AML-193 (cell line): ENCODE results near the gene SLC5A10.

Experiments
- DNase-seq, 2 experiments: peaks; one replicate each; lab custom pipeline; 2025; lab: John Stamatoyannopoulos, UW

The SLC5A10 gene

GRCh38 chr17:18964550-18964949, 12.6 kb downstream of the SLC5A10 start:
- no peak for DNase-seq

GRCh38 chr17:18965530-18966236, 13.7 kb downstream of the SLC5A10 start:
- no peak for DNase-seq

DNA sequence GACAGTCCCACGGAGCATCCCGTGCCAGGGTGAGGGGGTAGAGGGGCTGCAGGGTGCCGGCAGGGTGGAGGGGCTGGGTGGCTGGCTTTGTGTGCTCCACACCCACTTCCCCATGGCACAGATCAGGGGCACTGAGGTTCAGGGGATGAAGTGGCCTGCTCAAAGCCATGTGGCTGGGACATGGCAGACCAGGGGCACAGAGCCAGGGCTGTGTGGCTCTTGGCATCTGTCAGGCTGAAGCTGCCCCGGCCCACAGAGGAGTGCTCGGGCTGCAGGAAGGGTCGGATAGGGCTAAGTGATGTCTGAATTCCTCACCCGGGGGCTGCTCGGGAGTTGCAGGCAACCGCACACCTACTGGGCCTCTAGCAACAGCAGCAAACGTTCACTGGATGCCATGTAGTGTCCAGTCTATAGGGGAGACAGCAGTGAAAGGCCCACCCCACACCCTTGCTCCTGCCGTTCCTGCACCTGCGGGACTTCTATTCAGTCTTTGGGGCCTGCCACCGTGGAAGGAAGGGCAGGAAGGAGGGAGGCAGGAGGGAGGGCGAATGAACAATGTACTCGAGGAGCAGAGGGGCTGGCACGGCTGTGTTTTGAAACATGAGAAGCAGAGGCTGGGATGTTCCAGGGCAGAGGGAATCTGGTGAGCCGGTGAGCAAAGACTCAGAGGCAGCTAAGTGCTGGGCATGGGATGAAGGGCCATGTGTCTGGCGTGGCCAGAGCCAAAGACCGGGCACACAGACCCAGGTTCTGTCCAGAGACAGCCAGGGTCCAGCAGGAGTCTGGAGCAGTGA, 15.1 kb downstream of the SLC5A10 start:
- no peak for DNase-seq

DNA sequence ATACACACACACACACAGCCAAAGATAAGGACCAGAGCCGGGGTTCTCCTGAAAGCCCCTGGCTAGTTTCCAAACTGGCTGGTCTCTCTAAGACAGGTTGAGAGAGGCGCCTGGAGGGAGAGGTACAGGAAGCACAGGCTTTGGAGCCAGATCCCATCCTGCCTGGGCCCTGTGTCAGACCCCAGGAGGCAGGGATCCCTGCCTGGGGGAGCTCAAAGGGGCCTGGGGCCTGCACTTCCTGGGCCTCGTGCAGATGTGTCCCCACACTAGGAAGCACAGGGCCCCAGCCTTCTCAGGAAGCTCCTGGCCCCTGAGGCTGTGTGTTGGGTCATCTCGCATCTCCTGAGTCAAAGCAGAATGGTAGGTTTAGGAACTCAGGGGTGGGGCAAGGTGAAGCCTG, 16.0 kb downstream of the SLC5A10 start:
- no peak for DNase-seq

GRCh38 chr17:18968345-18968744, 16.4 kb downstream of the SLC5A10 start:
- DNase-seq = no peak

GRCh38 chr17:18968945-18969887, 17.3 kb downstream of the SLC5A10 start:
- DNase-seq = no peak

DNA sequence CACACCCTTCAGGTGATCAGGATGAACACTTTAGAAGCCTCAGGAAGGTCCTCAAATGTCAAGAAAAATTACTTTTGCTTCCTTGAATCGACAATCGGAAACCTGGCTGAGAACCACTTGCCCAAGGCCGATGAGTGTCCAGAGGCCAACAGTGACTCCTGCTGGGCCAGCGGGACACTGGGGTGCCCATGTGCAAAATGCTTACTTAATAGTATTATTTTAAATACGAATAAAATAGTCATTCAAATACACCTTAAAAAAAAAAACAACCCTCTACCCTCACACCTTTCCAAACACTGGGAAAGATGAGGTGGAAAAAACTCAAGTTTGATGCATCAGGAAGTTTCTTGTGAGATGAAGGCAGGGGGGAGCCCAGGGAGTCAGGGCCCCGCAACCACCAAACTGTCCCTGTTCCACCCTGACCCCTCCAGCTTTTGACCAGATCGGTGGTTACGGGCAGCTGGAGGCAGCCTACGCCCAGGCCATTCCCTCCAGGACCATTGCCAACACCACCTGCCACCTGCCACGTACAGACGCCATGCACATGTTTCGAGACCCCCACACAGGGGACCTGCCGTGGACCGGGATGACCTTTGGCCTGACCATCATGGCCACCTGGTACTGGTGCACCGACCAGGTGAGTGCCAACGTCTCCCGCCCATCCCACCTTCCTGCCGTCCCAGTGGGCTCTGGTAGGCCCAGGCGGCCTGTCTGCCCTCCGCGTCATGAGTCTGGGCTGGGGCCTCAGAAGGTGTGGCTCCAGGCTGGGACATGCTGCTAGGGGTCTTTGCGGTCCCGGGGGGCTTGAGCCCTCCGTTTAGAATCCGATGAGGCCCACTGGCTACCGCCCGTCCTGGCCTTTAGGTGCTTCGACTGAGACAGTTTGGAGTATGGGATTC, 18.9 kb downstream of the SLC5A10 start:
- no peak for DNase-seq

DNA sequence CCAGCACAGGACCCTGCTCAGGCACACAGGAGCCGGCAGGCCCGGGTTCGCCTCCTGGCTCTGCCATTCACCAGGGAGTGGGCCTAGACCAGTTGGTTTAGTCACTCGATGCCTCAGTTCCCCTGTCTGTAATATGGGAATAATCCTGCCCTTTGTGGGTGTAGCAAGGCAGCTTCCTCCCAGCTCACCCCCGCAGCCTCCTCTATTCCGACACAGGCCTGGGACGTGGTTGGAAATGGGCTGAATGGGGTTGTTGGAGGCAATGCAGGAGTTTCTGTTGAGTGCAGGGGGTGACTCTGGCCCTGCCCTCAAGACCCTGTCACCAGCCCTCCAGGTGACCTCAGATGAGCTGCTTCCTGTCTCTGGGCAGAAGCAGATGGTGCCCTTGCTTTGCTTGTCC, 19.8 kb downstream of the SLC5A10 start:
- no peak for DNase-seq

DNA sequence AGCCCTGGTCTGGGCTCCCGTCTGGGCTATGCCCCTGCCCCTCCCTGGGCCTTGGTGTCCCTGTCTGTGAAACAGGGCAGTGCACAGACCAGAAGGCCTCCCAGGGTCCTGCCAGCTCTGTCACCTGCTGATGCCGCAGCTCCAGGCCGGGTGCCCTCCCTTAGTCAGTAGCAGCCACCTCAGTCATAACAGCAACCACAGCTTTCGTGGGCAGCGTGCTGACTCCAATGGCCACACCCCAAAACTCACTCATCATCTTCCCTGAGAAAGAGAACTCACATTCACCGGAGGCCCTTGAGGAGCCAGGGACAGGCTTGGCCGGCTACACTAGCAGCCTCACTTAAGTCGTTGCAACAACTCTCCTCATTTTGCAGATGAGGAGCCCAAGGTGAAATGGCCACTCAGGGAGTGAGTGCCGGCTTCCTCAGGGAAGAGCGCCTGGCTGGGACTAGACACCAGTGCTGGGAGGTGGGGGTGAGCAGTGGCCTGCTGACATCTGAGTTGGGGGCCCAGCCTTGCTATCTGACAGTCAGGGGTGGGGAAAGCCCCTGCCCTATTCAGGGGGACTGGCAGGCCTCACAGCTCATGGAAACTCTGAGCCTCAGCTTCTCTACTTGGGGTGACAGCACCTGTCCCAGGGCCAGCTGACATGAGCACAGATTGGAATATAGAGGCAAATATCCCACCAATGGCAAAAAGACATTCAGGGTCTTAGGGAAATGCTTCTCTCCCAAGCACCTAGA, 22.6 kb downstream of the SLC5A10 start:
- DNase-seq = no peak

DNA sequence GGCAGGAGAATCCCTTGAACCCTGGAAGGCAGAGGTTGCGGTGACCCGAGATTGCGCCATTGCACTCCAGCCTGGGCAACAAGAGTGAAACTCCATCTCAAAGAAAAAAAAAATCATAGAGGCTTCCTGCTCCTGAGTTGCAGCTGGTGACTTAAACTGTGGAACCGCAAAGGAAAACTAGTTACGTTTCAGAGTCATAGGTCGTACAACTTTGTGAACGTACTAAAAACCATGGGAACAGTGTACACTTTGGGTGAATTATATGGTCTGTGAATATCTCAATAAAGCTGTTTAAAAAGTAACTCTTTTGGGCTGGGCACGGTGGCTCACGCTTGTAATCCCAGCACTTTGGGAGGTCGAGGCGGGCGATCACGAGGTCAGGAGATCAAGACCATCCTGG, 23.6 kb downstream of the SLC5A10 start:
- no peak for DNase-seq

GRCh38 chr17:18976201-18976600, 24.2 kb downstream of the SLC5A10 start:
- no peak for DNase-seq

DNA sequence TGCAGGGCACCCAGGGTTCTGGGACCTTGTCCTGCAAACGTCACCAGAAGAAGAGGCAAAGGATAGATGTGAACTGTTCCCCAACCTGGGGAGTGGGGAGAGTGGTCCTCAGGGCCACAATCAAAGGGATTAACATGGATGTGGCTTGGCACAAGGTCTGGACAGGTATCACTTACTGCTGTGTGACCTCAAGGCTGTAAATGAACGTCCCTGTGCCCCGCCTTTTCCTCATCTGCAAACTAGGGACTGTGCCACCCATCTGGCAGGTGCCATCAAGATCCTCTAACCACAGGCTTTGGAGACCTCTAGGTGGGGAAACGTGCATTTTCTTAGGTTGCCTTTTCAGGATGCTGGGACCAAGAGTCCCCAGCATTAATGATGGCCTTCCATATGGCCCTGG, 25.1 kb downstream of the SLC5A10 start:
- no peak for DNase-seq

- DNase-seq = no peak
These were observed 25.7 kb downstream of the SLC5A10 start for GRCh38 chr17:18977646-18978045.

GRCh38 chr17:18978050-18978449, 26.1 kb downstream of the SLC5A10 start:
- DNase-seq = no peak

DNA sequence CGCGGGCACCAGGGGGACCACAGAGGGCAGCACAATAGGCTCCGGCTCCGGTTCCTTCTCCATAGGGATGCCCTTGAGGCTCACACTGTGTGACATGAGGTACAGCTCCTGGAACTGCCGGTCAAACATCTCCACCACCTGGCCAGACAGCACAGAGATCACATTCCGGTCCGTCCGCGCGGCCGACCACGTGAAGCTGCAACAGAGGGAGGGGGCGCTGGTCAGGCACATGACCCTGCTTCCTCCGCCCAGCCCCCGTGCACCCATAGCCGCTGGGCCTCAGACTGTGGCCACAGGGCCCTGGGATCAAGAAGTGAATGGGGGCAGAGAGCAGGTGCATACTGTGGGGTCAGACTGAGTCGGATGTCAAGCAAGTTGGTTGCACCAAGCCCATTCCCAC, 26.7 kb downstream of the SLC5A10 start:
- no peak for DNase-seq

- DNase-seq = no peak
These were observed 28.8 kb downstream of the SLC5A10 start for GRCh38 chr17:18980682-18981334.

DNA sequence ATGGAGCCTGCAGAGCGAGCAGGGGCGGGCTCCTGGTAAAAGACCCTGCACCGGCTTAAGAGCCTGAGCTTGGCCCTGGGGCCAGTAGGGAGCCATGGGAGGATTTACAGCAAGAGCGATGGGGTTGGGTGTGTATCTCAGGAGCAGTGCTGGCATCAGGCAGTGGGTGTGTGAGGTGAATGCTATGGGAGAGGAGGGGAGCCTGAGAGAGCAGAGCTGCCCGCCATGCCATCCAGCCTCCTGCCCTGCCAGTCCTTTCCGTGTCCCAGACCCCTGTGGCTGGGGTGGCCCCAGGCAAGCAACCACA, 29.3 kb downstream of the SLC5A10 start:
- no peak for DNase-seq

DNA sequence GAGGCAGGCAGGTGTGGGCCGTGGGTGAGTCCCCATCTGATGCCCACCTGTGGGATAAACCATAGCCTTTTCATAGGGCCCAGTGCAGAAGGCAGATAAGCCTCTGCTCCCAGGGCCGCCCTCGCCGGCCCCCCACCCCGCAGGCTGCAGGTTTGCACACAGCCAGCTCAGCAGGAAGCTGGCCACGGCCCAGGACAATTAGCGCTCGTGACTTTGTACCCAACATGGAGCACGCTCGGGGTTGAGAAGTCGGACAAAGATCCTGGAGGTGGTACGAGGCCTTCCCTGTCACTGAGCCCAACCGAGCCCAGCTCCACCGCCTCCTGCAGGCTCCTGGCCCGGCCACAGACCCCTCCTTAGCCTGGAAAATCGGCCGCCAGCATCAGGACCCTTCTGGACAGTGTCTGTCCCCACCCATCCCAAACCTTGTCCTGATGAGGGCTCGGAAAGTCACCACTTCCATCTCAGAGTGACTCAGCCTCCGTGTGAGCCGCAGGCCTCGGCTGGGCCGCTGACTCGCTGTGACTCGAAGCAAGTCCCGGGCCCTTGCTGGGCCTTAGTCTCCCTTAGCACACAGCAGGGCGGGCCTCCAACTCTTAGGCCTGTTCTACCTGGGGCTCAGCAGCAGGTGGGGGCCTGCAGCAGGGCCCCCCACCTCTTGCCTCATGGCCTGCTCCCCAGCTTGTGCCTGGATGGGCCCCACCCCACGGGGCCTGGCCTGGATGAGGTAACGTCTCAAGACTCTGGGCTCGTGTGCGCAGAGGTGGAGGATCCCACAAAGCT, 29.9 kb downstream of the SLC5A10 start:
- DNase-seq = no peak

- DNase-seq = no peak
These were observed 32.5 kb downstream of the SLC5A10 start for GRCh38 chr17:18984273-18985114.
